GM21390 (cell line): ENCODE data around the gene RMRP.

Source experiments
- ATAC-seq: cut with Tn5 transposase; IDR thresholded peaks from one replicate; pipeline ENCODE4 v1.9.1; 2021; ENCODE audit not compliant: unreplicated experiment

RMRP gene

GRCh38 chr9:35657546-35658136 is at the start of gene RMRP:
RMRP (minus strand) TSS chr9:35658019.
- peak; percentile 84 for ATAC-seq

DNA sequence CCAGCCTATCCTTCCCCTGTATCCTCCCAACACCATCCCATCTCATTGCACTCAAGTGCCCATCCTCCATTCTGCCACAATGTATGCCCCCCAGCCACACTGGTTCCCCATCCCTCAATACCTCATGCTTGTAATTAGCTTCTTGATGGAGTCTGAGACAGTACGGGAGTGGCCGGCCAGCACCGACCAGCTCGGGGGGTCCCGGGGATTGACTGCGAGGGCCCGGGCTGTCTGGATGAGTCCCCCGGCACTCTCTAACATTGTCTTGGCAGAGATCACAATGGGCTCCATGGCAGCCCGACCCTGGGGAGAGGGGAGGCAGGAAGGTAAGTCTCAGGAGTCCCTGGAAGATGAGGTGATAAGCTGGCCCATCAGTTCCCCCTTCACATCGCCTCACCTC is 49.1 kb upstream of the RMRP start:
- no peak for ATAC-seq

DNA sequence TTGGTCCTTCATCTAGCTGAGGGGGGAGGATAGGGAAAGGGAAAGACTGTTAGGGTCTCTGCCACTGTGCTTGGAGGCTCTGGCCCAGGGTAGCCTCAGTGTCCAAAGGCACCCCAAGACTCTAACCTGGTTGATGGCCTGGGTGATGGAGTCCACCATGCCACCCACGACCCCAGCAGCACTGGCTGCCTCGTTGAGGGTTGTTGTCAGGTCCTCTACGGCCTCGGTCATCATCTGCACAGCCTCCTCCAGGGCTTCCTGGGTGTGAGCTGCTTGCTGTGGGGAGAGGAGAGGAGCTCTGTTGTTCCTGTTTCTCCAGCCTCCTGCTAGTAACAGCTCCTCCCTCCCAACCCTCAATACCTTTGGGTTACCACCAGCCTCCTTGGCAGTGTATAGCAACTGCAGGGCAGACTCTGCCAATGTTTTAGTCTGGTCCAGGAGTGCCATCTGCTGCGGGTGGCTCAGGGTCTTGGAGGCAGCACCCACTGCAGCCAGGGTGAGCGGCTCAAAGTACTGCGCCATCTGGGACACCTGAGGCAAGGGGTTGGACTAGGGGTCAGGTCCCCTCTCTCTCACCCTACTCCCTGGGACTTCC is 48.1 kb upstream of the RMRP start:
- no peak for ATAC-seq

DNA sequence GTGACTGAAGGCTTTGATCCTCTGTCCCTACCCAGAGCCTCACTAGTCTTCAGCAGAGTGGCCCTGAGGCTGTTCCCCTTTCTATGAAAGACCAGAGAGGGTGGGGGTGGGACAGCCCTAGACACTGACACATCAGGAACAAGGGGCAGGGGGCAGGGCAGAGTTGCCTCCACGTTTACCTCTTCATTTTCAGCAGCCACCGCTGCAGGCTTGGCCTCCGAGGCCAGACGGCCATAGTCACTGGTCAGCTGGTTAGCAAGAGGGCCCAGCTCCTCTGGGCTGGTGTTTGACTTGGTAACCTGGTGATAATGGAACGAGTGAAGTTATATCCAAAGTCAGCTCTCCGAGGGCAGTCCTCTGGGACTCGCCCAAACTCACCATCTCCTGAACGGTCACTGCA is 47.6 kb upstream of the RMRP start:
- no peak for ATAC-seq

DNA sequence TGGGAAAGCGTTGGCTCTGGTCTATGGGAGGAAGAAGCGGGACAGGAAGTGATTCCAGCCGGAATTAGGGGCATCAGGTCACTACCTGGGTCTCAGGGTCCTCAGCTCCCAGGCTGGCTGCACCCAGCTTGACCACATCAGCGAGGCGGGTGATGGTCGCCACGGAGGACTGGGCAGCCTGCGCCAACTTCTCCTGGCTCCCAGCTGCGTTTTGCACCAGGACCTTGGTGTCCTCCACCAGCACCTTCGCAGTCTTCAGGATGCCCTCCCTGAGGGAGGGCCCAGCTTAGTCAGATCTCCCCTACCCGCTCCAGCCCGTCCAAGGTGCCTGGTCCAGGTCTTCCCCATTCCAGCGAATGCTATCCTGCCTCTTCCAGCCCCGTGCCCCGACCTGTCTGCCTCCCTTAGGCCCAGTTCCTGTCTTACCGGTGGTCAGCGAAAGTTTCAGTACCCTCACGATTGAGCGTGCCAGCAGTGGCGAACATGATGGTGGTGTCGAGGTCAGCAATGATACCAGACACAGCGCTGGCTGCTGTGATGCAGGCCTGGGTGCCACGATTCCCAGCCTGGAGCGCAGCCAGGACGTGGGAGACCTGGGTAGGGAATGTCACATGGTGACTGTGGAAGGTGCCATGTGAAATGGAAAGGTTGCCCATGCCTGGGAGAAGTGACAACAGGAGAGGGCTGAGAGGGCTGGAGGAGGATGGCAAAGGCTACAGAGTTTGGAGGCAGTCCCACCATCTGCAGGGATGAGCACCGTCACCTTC is 46.3 kb upstream of the RMRP start:
- ATAC-seq = no peak

DNA sequence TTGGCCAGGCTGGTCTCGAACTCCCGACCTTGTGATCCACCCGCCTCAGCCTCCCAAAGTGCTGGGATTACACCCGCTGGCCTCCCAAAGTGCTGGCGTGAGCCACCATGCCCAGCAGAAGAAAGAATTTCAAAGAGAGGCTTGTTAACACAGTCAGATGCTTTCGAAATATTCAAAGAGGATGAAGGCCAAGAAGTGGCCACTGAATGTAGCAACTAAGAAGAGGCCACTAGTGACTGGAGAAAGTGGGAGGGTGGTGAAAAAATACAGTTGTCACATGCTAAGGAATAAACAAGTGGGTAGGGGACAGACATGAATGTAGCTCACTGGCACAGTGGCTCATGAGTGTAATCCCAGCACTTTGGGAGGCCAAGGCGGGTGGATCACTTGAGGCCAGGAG is 44.9 kb upstream of the RMRP start:
- ATAC-seq = no peak

- no peak for ATAC-seq
Measured at GRCh38 chr9:35700942-35701341, 43.1 kb upstream of the RMRP start.

DNA sequence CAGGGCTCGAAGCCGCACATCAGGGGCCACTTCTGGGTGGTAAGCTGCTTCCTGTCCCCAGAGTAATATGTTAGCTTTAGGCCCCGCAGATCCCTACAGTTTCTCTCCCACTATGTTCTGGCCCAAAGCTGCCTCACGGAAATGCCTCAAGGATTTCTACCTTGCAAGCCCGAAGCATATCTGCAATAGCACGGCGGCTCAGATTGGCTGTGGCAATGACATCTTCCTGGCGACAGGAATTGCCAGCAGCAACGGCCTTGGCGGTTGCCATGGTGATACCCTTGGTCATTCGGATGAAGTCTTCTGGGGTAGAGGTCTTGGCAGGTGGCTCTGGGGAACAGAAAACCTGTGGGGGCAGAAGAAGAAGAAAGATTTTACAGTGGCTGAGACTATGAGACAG is 42.2 kb upstream of the RMRP start:
- ATAC-seq = no peak

- ATAC-seq = no peak
Measured at GRCh38 chr9:35698231-35698630, 40.4 kb upstream of the RMRP start.

- ATAC-seq = no peak
Measured at GRCh38 chr9:35697486-35697885, 39.7 kb upstream of the RMRP start.

DNA sequence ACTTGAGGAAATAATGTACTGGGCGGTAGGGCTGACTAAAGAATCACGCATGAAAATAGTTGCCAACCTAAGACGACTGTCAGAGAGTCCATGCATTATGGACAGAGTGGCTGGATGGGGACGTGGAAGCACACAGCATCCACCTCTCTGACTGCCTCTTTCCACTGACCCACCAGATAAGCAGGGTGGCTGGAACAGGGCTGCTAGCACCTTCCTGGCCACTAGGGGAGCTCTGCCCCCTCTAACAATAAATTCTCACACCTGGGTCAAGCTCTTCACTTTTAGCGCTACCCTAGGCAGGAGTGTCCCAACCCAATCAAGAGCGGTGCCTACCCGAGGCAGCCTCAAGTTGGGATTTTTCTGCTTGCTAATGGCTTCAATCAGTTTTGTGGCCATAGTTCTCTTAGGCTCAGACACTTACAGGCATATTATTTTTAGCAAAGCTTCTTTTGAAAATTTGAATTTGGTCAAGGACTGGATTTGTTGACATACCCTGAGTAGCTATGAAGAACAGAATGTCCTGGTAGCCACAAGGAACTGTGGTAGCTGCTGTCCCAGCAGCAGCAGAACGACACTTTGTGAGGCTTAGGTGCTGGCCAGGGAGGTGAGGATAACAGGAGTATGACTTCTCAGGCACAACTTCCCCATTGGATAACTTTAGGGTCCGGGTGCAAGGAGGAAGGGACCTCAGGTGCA is 38.8 kb upstream of the RMRP start:
- peak; percentile 84 for ATAC-seq

- ATAC-seq = no peak
Measured at GRCh38 chr9:35695943-35696401, 38.2 kb upstream of the RMRP start.

DNA sequence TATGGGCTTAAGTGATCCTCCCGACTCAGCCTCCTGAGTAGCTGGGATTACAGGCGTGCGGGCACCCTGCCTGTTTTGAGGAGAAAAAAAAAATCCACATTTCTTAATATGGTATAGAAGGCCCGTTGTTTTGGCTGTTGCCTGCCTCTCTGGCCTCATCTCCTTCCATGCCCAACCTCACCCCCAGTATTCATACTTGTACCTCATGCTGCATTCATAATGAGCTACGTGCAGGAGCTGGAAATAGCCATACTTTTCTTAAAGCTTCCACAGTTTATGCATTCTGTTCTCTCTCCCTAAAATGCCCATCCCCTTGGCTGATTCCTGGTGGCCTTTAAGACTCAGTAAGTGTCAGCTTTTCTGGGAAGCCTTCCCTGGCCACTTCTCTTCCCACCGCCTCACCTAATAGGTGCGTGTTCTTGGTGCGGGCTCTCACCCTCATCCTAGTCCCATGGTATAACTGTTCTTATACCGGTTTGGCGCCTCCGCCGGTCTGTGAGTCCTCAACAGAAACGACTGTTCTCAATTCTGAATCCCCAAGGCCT is 34.0 kb upstream of the RMRP start:
- no peak for ATAC-seq

- no peak for ATAC-seq
Measured at GRCh38 chr9:35691334-35691650, 33.5 kb upstream of the RMRP start.

- no peak for ATAC-seq
Measured at GRCh38 chr9:35690614-35691333, 33.0 kb upstream of the RMRP start.

DNA sequence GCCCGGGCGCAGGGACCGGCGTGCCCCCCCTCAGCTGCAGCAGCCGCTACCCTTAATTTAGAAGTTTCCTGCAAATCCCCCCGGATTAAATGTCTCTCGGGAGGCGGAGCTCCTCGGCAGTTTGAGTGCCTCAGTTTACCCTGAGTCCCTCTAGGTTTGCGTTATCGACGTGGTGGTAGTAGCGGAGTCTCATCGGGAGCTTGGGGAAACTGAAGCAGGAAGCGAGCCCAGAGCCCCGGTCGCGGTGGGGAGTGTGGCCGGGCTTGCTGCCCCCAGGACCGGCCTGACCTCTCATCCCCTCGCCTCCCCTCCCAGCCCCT is 32.4 kb upstream of the RMRP start:
- no peak for ATAC-seq

DNA sequence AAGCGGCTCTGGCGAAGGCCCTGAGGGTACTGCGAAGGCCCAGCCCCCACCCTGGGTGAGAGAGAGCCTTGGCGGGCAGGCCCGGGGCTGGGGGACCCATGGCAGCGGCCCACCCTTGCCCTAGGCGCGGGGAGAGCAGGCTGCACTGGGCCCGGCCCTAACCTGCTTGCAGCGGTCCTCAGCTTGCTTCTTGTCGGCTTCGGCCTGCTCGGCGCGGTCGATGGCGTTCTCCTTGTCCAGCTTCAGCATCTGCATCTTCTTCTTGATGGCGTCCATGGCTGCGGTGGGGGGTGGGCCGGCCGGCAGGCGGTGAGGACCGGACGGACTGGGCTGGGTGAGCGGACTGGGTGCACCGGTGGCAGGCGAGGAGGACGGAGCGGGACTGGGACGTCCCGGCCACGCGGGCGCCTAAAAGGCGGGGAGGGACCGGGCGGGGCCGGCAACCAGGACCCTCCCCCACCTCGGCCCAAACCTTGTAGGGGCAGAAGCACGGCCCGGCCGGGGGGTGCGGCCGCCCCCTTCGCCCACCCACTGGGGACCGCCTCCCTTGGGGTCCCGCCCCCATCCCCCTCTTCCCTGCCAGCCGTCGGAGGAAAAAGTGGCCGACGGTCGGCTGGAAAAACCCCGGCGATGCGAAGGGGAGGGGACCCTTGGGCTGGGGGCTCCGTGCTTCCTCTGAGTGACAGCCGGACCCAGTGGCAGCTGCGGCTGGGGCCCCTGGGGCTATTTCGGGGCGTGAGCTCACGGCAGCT is 31.9 kb upstream of the RMRP start, which contains the start of gene TPM2:
TSS of gene TPM2 (minus strand) at position 384 of the 752 bp plus-strand sequence. CDS start at position 276, 108 bp downstream.
- ATAC-seq = no peak

- ATAC-seq = no peak
Measured at GRCh38 chr9:35688558-35689541, 31.0 kb upstream of the RMRP start.

DNA sequence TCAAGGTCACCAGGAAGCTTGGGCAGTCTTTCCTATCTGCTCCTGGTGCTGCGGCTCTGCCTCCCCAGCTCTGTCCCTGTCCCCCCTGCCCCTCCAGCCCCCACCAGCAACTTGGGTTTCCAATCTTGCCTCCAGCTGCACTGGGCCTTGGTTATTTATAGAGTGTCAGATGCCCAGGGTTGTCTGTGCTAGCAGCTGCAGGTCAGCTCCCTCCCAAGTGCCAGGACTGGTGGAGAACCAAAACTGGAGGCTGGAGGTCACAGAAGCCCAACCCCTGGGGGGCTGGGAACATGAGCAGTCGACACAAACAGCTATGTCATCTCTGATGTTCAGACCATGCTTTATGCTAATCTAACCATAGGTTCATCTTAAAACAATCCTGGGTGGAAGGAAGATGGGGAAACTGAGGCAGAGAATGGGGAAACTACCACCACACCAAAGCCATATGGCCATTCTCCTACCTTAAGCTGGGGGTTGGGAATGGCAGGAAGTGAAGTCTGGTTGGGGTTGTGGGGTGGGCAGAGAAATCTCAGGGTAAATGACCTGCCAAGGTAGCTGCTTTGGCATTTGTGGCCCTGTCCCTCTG is 30.2 kb upstream of the RMRP start:
- no peak for ATAC-seq
